Liver (tissue), 9 donors: ENCODE measurements around the gene TRPM2. TPM values are rescaled to one million over a fixed set of nuclear protein-coding genes. Genes with fewer than 3 reads are reported as not detected.

ENCODE experiments used
- DNase-seq: peaks from one replicate; pipeline ENCODE4 v3.0.0-alpha.2; 2017; ENCODE audit warnings: low spot score
- H3K27ac ChIP-seq, 2 donors: one replicate each; pipeline ENCODE4 v1.7.0; 2013; ENCODE audit warnings: inconsistent platforms in 2 of 2, low read length in 2 of 2, control low read depth in 1 of 2, low read depth in 1 of 2, mild to moderate bottlenecking in 1 of 2
- H3K27me3 ChIP-seq, 4 donors: one replicate each; pipeline versions ENCODE4 v1.6.1 to v1.7.0; 2013; ENCODE audit warnings: low read length in 3 of 4, inconsistent platforms in 1 of 4, mild to moderate bottlenecking in 1 of 4, moderate library complexity in 1 of 4; ENCODE audit not compliant: control insufficient read depth in 4 of 4, insufficient read depth in 4 of 4
- H3K36me3 ChIP-seq, 4 donors: one replicate each; pipeline versions ENCODE4 v1.6.1 to v1.7.0; 2013; ENCODE audit warnings: low read length in 3 of 4, mild to moderate bottlenecking in 3 of 4, low read depth in 1 of 4, moderate library complexity in 1 of 4; ENCODE audit not compliant: control insufficient read depth in 4 of 4, insufficient read depth in 3 of 4
- H3K4me1 ChIP-seq, 4 donors: one replicate each; pipeline versions ENCODE4 v1.6.1 to v1.7.0; 2013; ENCODE audit warnings: low read length in 3 of 4, mild to moderate bottlenecking in 3 of 4, moderate library complexity in 1 of 4; ENCODE audit not compliant: control insufficient read depth in 4 of 4, insufficient read depth in 4 of 4
- H3K4me3 ChIP-seq, 3 donors: one replicate each; pipeline versions ENCODE4 v1.6.1 to v1.7.0; 2013; ENCODE audit warnings: low read length in 3 of 3, control low read depth in 1 of 3, low read depth in 1 of 3, mild to moderate bottlenecking in 1 of 3
- H3K9ac ChIP-seq, 2 donors: one replicate each; pipeline ENCODE4 v1.7.0; 2013; ENCODE audit warnings: low read length in 2 of 2, mild to moderate bottlenecking in 2 of 2, moderate library complexity in 2 of 2, control low read depth in 1 of 2, low read depth in 1 of 2
- H3K9me3 ChIP-seq, 4 donors: one replicate each; pipeline versions ENCODE4 v1.6.1 to v1.7.0; 2013; ENCODE audit warnings: low read length in 3 of 4; ENCODE audit not compliant: control insufficient read depth in 4 of 4
- ATF3 ChIP-seq: IDR thresholded peaks from 2 replicates; pipeline ENCODE4 v1.6.1; 2016; ENCODE audit warnings: antibody characterized with exemption
- FOXA2 ChIP-seq: IDR thresholded peaks from 2 replicates; pipeline ENCODE4 v1.6.1; 2016; ENCODE audit warnings: antibody characterized with exemption
- GABPA ChIP-seq, 2 donors: IDR thresholded peaks in 1 of 2; conservative IDR thresholded peaks in 1 of 2; 2 replicates each; pipeline ENCODE4 v1.6.1; 2016; ENCODE audit warnings: antibody characterized with exemption in 2 of 2, mild to moderate bottlenecking in 1 of 2, moderate library complexity in 1 of 2
- HNF4A ChIP-seq, 2 donors: conservative IDR thresholded peaks; 2 replicates each; pipeline ENCODE4 v1.6.1; 2016; ENCODE audit warnings: antibody characterized with exemption in 2 of 2, mild to moderate bottlenecking in 2 of 2
- JUND ChIP-seq, 2 donors: IDR thresholded peaks; 2 replicates each; pipeline ENCODE4 v1.6.1; 2016; ENCODE audit warnings: antibody characterized with exemption in 2 of 2
- NR2F2 ChIP-seq: IDR thresholded peaks from 2 replicates; pipeline ENCODE4 v1.6.1; 2016; ENCODE audit warnings: antibody characterized with exemption
- RAD21 ChIP-seq, 2 donors: IDR thresholded peaks; 2 replicates each; pipeline ENCODE4 v1.6.1; 2016; ENCODE audit warnings: antibody characterized with exemption in 2 of 2, mild to moderate bottlenecking in 2 of 2
- REST ChIP-seq: IDR thresholded peaks from 2 replicates; pipeline ENCODE4 v1.6.1; 2016; ENCODE audit warnings: antibody characterized with exemption, mild to moderate bottlenecking
- RXRA ChIP-seq, 2 donors: IDR thresholded peaks; 2 replicates each; pipeline ENCODE4 v1.6.1; 2017 to 2018; ENCODE audit warnings: antibody characterized with exemption in 2 of 2, mild to moderate bottlenecking in 1 of 2
- TAF1 ChIP-seq: conservative IDR thresholded peaks from 2 replicates; pipeline ENCODE4 v1.6.1; 2016; ENCODE audit warnings: antibody characterized with exemption, mild to moderate bottlenecking
- YY1 ChIP-seq: IDR thresholded peaks from 2 replicates; pipeline ENCODE4 v1.6.1; 2016; ENCODE audit warnings: antibody characterized with exemption, mild to moderate bottlenecking
- ZBTB33 ChIP-seq: IDR thresholded peaks from 2 replicates; pipeline ENCODE4 v1.6.1; 2016; ENCODE audit warnings: antibody characterized with exemption
- WGBS: extraction: QIAGEN DNeasy Blood & Tissue Kit; methylation state at CpG from one replicate; pipeline ENCODE4 v1.1.7; 2013; 5-methylcytosine and 5-hydroxymethylcytosine counted together
- polyA plus RNA-seq, 2 donors: library from polyadenylated mRNA; stranded (reverse) in 1 of 2; unstranded in 1 of 2; fragments of 200-250 nt in 1 of 2; fragments of >200 nt in 1 of 2; fragmentation: Nextera tagmentation in 1 of 2; extraction: Ambion mirVana in 1 of 2; gene quantifications; one replicate each; pipeline versions ENCODE4 v1.2.1 to v1.2.3, GENCODE V29; 2013 to 2015
- total RNA-seq, 2 donors: library from RNA; depleted of rRNA; stranded (reverse); fragments of >200 nt; gene quantifications; one replicate each; pipeline ENCODE4 v1.2.3, GENCODE V29; 2014
- donor health status: healthy.
- donor health status: healthy.
- donor health status: healthy.
- donor health status: healthy.
- donor health status: healthy.

TRPM2 gene
- total and polyA plus RNA-seq, 4 donors = 0.43 to 1.3 (median 0.63) TPM

GRCh38 chr21:44429894-44430293 lies 76.5 kb downstream of the TRPM2 start:
- Histone ChIP-seq H3K4me3 (no peak overlapping the region), H3K36me3 (no peaks in the 10 kb centered on the region), H3K9me3 (no peaks in the 10 kb centered on the region), H3K27ac (no peak overlapping the region), H3K4me1 (no peaks in the 10 kb centered on the region), H3K9ac (no peak overlapping the region), H3K27me3 (no peaks in the 10 kb centered on the region)
- WGBS = 73% methylated on average over 1 of the region's 1 CpG
- no peak for DNase-seq
- TF ChIP-seq ZBTB33 = no peak

GRCh38 chr21:44431300-44431699 lies 77.9 kb downstream of the TRPM2 start:
- no peak for DNase-seq
- WGBS = 89% methylated on average over 4 of the region's 4 CpGs
- H3K27me3 ChIP-seq = no peaks in the 10 kb centered on the region
- H3K4me1 ChIP-seq = no peaks in the 10 kb centered on the region
- H3K9me3 ChIP-seq = no peaks in the 10 kb centered on the region
- no peaks in the 10 kb centered on the region for H3K36me3 ChIP-seq
- H3K27ac ChIP-seq = no peak overlapping the region
- TF ChIP-seq REST = no peak
- TF ChIP-seq ZBTB33 = no peak
- no peak for TF ChIP-seq JUND (IDR thresholded peaks at IDR 0.05)
- TF ChIP-seq RAD21 (IDR thresholded peaks at IDR 0.05) = no peak
- TF ChIP-seq ATF3 = no peak
- no peak for TF ChIP-seq HNF4A (conservative IDR thresholded peaks at IDR 0.05)
- no peak overlapping the region for H3K4me3 ChIP-seq
- no peak overlapping the region for H3K9ac ChIP-seq

GRCh38 chr21:44432841-44433790 lies 79.7 kb downstream of the TRPM2 start:
- Histone ChIP-seq H3K9me3 (no peaks in the 10 kb centered on the region), H3K27ac (no peak overlapping the region), H3K36me3 (no peaks in the 10 kb centered on the region), H3K4me3 (no peak overlapping the region), H3K27me3 (no peaks in the 10 kb centered on the region), H3K9ac (no peak overlapping the region), H3K4me1 (peaks cover 0 to under 1% (median under 1%) of the 10 kb centered on the region in 4 donors)
- 90% methylated on average over 34 of the region's 34 CpGs for WGBS
- TF ChIP-seq YY1 = no peak
- no peak for TF ChIP-seq TAF1
- TF ChIP-seq HNF4A (conservative IDR thresholded peaks at IDR 0.05) = no peak
- TF ChIP-seq FOXA2 = no peak
- no peak for TF ChIP-seq GABPA (IDR thresholded peaks at IDR 0.05 in 1 of 2, conservative IDR thresholded peaks at IDR 0.05 in 1 of 2)
- TF ChIP-seq NR2F2 = no peak
- TF ChIP-seq ATF3 = no peak
- TF ChIP-seq RXRA (IDR thresholded peaks at IDR 0.05) = no peak
- TF ChIP-seq RAD21 (IDR thresholded peaks at IDR 0.05) = no peak
- TF ChIP-seq JUND (IDR thresholded peaks at IDR 0.05) = no peak
- DNase-seq = no peak
